A673 (cell line): ENCODE data around the gene THYN1.

Experiments used
- EZH2 ChIP-seq: fragments of 200-600 bp; sonication (generic); IDR thresholded peaks from 2 replicates; pipeline ENCODE4 v1.6.1; 2017; ENCODE audit warnings: borderline replicate concordance, low read depth, mild to moderate bottlenecking, mixed read lengths, antibody characterized with exemption, low read length; ENCODE audit not compliant: poor library complexity, severe bottlenecking
- TF ChIP-seq, protein P1 (sequence below): fragments of 300-800, 200-600 bp; sonication (generic); conservative IDR thresholded peaks from 2 replicates; pipeline ENCODE4 v1.5.1; 2017; ENCODE audit warnings: low read depth, mild to moderate bottlenecking, antibody characterized with exemption, low read length, moderate library complexity, mixed read lengths

DNA sequence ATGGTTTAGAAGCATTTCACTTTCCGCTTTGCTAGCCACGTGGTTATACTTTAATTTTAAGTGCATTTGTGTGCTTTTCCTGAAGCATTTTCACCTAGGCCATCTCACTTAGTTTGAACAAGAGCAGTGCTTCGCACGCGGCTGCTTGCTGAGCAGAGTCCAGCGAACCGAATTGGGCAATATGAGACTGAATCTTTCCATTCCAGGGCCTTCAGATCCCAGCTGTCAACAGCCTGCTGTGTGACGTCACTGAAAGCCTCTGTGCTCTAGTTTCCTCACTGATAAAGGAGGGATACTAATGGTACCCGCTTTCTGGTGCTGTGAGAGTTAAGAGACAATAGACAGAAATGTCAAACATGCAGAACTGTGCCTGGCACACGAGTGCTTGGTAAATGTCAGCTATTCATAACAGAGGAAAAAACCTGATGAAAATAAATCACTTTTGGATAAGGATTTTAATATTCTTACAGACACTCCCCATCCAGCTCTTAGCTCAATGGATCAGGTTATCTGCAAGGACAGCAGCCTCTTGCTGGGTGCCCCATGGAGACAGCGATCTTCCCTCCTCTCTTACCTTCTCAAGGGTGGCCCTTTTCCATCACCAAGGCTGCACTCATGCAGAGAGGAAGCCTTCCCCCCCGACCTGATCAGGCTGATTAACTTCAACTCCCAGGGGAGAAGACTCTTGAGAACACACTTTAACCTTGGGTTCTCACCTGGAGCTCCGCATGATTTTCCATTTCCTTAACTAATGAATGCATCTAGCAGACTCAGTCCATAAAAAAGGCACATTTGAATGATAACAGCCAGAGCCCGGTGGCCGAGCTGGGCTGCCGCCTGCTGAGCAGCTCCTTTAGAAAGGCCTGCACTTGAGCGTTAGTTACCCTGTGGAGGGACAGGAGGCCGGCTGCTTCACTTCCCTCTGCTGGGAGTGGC lies 19.5 kb upstream of the THYN1 start:
- TF ChIP-seq, protein P1, sequence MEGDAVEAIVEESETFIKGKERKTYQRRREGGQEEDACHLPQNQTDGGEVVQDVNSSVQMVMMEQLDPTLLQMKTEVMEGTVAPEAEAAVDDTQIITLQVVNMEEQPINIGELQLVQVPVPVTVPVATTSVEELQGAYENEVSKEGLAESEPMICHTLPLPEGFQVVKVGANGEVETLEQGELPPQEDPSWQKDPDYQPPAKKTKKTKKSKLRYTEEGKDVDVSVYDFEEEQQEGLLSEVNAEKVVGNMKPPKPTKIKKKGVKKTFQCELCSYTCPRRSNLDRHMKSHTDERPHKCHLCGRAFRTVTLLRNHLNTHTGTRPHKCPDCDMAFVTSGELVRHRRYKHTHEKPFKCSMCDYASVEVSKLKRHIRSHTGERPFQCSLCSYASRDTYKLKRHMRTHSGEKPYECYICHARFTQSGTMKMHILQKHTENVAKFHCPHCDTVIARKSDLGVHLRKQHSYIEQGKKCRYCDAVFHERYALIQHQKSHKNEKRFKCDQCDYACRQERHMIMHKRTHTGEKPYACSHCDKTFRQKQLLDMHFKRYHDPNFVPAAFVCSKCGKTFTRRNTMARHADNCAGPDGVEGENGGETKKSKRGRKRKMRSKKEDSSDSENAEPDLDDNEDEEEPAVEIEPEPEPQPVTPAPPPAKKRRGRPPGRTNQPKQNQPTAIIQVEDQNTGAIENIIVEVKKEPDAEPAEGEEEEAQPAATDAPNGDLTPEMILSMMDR = no peak
- TF ChIP-seq EZH2 = no peak
